HG02678 (cell line): ENCODE results near the gene NKIRAS2.

Experiments
- ATAC-seq: cut with Tn5 transposase; IDR thresholded peaks from one replicate; pipeline ENCODE4 v1.9.1; 2021; ENCODE audit warnings: mild to moderate bottlenecking, moderate library complexity; ENCODE audit not compliant: unreplicated experiment

NKIRAS2 gene

DNA sequence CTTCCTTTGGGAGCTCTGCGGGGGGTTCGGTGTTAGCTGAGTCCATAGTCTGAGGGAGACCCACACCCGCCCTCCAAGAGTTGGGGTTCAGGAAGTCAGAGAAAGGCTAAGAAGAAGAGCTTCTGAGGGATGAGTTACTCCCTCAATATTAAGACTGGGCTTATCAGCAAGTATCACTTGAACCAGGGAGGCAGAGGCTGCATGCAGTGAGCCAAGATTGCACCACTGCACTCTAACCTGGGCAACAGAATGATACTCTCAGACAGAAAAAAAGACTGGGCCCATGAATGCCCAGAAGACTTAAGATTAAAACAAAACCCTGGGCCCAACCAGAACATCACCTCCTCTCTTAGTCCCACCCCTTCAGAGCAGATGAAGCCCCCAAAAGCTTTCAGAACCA lies 6.0 kb downstream of the NKIRAS2 start:
- no peak for ATAC-seq

- ATAC-seq, result no peak
These were observed 7.1 kb downstream of the NKIRAS2 start for GRCh38 chr17:42026857-42027589.

- ATAC-seq, result no peak
These were observed 7.7 kb downstream of the NKIRAS2 start for GRCh38 chr17:42027590-42027889.

DNA sequence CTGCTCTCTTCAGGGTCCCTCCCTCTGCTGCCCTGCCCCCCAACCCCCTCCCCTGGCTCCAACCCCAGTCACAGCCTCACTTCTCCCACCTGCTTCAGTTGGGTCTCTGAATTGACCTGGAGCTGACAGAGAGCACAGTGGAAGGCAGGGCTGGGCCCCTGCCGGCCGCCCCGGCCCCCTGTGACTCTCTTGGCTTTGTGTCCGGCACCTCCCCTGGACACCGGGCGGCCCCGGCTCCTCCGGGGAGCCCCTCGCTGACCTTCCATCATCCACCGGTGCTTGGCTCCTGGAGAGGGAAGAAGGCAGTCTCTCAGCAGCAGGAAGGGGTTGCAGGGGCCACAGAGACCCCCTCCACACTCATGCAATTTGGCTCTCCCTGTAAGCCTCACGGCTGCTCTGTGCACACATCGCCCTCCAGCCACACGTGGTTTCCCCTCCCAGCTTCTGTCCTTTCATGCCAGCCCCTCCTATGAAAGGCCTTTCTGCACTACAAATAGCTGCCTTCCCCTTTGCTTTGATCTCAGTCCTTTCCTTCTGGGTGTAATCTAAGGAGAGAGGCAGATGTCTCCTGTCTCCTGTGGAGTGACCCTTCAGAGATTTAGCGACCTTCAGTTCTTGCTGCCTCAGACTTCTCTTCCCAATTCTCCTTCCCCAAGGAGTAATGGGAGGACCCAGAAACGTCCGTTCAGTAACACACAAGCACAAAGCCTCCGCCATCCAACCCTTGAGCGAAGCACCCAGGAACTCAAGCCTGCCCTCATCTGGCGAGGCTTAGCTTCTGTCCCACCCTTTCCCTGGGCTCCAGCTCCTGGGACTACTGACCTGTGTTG lies 8.3 kb downstream of the NKIRAS2 start:
- ATAC-seq, result no peak

DNA sequence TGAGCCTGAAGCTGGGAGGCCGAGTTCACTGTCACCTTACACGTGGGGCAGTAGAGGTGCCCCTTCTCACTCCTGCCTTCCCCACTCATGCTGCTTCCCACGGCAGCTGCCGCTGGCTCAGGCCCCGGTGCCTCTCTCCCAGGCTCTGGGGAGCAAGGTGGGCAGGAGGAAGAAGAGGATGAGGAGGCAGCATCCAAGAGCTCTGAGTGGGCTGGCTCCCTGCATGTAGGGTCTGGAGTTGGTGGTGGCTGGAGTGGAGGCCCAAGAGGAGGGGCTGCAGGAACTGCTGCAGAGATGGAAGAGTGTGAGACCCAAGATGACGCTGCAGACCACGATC lies 8.9 kb downstream of the NKIRAS2 start:
- ATAC-seq, result no peak

DNA sequence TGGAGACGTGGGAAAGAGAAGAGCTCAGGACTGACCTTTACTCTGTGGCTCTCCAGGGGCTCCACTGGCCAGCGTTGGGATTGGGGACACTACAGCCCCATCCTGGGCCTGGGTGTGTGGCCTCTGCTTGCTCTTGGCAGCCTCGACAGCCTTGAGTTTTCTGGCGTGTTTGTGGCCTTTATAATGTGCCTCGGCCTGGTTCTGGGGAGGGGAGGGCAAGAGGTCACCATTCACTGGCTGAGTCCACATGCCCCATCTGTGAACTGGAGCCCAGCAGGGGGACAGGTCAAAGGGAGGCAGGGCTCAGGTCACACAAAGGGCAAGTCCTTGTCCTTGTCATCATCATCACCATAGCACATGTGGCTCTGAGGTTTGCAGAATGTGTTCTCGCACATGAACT lies 11.7 kb downstream of the NKIRAS2 start:
- ATAC-seq, result no peak

DNA sequence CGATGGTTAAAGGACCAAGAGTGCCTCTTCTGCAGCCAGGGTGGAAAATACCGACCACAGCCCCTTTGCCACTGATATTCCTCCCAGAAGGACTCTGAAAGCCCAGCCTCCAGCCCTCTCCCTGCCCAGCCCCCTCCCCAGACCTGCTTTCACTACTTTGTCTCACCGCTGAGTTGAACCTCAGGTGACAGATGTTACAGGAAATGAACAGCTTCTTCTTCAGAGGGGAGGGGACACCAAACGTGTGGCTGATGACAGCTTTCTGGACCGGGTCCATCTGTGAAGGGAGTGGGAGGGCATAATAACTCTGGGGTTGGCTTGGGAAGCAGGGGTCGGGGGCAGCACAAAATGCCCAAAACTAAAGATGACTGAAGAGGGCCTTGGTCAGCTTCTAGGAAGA lies 14.2 kb downstream of the NKIRAS2 start:
- no peak for ATAC-seq

DNA sequence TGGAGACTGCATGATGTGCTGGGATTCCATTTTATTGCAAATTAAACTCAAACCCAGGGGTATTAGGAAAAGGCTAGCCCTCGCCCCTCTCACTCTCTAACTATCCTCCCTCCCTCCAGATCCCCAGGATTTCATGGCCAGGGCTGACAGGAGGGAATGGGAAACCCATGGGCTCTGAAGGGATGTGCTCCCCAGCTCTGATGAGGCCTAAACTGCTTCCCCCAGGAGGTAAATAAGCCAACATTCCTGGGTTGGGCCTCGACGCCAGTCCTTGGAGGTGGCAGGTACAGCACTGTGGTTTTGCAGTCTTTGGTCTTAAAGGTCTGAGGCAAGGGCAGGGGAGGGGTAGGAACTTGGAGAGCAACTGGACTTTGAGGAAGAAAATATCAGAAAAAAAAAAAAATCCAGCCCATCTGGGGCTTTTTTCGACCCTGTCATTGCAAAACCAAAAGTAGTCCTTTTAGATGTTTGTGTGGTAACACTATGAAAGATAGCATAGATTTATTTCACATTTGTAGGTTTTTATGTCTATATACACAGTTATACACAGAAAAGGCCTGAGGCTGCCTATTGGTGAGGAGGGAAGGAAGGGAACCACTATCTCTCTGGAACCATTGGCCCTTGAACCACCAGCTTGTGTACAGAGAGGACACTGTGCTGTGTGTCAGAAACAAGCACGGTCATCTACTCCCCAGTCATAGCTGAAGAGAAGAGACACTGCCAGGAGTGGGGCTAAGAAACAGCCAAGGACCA lies 18.5 kb downstream of the NKIRAS2 start:
- no peak for ATAC-seq

- ATAC-seq, result no peak
These were observed 20.2 kb downstream of the NKIRAS2 start for GRCh38 chr17:42039794-42040763.

DNA sequence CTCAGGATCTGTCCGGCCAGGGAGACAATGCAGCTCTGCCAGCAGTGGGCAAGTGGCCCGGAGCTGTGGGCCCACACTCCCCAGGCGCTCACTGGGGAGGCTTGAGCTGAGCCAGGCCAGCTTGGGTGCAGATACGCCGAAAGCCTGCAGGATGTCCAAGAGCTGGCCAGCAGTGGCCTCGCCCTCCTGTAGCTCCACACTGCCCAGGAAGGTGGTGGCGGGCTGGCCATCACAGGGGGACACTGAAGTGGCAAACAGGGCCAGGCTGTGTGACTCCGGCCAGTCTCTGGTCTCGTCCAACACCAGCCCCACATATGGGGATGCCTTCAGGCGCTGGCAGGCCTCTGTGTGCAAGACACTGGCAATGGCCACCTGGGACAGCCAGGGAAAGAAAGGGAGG lies 20.9 kb downstream of the NKIRAS2 start:
- ATAC-seq, result no peak

DNA sequence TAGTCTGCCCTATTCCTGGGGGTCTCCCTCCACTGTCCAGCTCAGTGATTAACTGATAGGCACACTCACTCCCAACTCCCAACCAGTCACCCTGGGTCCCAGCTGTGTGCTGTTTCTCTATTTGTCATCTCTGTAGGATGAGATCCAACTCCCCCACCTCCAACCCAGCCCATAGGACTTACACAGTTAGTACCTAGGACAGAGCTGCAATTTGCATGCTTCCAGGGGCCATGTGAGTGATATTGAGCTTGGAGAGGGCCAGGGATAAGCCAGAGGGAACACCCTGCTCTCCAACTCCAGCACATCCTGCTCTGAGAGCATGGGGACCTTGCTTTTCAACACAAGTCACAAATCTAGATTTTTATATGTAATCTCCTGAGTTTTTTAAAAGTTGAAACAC lies 21.7 kb downstream of the NKIRAS2 start:
- no peak for ATAC-seq

GRCh38 chr17:42042598-42043319 lies 22.9 kb downstream of the NKIRAS2 start:
- ATAC-seq, result no peak

DNA sequence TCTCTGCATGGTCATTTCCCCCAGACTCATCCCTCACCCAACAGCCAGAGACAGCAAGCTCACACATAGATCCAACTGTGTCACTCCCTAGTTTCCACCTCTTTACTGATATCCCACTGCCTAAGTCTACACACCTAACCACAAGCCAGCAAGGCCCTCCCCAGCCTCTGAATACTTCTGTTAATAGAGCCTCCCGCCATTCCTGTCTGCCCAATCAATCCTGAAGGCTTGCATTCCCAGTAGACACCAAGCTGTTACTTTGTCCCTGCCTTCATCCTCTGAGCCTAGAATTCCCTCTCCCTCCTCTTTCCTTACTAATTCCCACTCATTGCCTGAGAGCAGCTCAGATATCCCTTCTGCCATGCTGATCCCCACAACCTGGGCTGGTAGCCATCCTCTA lies 25.8 kb downstream of the NKIRAS2 start:
- ATAC-seq, result no peak

GRCh38 chr17:42047343-42047742 lies 27.5 kb downstream of the NKIRAS2 start:
- no peak for ATAC-seq

DNA sequence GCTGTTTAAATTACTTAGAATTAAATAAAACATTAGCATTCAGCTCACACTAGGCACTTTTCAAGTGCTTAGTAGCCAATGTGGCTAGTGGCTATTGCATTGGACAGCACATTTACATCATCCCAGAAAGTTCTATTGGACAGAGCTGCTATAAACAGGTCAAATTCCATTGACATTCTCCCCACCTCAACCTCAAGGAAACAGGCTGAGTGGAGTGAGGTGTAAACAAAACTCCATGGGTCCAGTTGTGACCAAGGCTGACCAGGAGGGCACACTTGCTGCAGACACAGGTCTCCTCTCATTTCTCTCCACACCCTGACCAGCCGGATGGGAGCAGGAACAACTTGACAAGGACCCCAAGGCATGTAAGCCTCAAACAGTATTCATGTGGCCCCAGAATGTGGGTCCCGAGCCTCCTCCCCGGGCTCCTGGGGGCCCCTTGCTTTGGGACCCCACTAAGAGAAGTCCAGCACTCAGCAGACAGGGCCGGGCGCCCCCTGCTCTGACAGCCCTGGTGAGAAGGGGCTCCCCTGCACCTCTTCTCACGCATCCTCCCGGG lies 30.0 kb downstream of the NKIRAS2 start:
- no peak for ATAC-seq

GRCh38 chr17:42050393-42051012 lies 30.6 kb downstream of the NKIRAS2 start, which contains the start of gene C17orf113:
TSS of gene C17orf113 (minus strand) at chr17:42050601. CDS start at chr17:42043376, 7,225 bp downstream.
- no peak for ATAC-seq

DNA sequence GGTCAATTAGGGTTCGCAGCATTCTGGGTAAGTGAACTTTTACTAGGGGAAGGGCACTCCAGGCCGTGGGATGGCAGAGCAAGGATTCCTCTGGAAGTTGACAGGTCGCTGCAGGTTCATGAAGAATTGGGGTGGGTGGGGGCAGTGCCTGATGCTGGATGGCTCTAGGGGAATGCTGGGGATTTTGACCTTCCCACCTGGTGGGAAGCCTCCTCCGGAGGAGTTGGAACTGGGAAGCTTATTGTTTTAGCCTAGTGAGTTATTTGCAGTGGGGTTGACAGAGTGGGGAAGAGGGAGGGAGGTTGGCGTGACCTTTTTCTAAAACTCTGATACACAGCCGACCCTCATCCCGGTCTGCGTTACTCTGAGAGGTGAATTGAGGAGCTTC lies 31.1 kb downstream of the NKIRAS2 start:
- ATAC-seq, result no peak

DNA sequence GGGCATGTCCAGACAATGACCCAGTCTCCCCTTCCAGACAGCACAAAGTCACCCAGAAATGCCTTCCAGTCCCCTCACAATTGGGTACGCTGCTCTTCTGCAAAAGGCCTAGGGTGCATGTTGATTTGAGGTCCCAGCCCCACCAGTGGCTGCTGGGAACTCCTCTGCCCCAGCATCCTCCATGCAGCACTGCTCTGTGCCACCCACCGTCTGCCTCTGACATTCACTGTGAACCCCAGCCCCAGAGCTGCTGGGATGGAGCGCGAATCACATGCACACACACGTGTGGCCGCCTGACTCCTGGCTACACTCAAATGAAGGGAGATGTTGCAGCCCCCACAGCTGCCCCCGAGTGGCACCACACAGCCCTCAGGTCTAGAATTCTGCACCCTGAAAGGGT lies 31.8 kb downstream of the NKIRAS2 start:
- no peak for ATAC-seq

GRCh38 chr17:42052346-42052877 lies 32.5 kb downstream of the NKIRAS2 start:
- ATAC-seq, result no peak
